GM18868 (cell line): ENCODE results near the gene ADCY2.
A peak's percentile ranks its signal among the peaks of the same experiment; 100 is the strongest.

ENCODE experiments used
- ATAC-seq: cut with Tn5 transposase; IDR thresholded peaks from one replicate; pipeline ENCODE4 v1.9.1; 2021; ENCODE audit warnings: mild to moderate bottlenecking, moderate library complexity; ENCODE audit not compliant: unreplicated experiment

The ADCY2 gene

DNA sequence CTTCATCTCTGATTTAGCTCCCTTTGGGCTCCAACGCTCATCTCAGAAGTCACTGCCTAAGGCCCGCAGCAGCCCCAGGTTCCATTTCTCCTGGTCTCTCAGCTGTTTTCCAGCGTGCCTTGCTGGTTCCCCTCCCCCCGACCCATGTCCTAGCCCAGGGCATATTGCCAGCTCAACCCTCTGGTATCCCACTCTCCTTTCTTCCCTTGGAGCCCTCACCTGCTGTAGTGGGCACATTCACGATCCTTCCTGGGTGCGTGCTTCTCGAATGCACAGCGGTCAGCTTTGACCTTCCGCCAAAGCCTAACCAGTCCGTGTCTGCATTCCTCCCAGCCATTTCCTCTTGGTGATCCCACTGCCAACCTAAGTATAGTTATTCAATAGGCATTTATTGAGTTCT lies 418.9 kb downstream of the ADCY2 start:
- no peak for ATAC-seq

DNA sequence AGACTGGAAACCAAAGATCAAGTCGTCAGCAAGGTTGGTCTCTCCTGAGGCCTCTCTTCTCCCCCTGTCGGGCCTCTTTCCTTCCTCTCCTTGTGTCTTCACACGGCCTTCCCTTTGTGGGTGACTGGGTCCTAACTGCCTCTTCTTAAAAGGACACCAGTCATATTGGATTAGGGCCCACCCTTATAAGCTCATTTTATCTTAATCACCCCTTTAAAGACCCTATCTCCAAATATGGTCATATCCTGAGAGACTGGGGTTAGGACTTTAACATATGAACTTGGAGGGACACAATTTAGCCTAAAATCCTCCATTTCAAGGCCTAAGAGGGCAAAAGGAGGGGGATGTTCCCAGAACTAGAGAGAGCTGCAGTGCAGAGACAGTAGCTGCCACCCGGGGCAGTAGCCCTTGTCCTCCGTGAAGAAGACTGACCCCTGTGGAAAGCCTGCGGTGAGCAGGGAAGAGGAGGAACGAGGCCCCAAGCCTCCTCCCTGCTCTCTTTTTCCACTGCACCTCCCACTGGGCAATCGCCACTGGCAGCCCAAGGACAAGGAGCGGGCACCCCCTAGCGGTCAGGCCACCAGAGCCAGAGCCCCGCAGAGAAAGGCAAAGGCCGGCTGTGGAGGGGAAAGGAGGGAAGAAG lies 420.1 kb downstream of the ADCY2 start:
- ATAC-seq = peak; percentile 86

DNA sequence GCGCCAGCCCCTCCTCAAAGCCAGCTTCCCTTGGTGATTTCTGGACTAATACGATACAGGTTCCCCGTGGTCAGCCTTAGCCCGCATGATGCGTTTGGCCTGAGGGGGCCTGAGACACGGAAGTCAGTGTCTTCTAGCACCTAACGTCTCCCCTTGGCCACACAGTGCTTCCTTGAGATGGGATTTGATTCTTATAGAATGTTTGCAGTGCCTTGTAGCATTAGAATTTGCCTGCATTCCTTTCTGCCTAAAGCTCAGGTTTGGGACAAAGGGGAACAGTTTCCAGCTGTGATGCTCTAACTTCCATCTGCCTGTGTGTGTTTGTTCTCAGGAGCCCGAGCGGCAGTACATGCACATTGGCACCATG lies 420.6 kb downstream of the ADCY2 start:
- ATAC-seq = no peak

- no peak for ATAC-seq
These were observed 426.5 kb downstream of the ADCY2 start for GRCh38 chr5:7822449-7822848.

- no peak for ATAC-seq
These were observed 427.7 kb downstream of the ADCY2 start for GRCh38 chr5:7823594-7823993.

DNA sequence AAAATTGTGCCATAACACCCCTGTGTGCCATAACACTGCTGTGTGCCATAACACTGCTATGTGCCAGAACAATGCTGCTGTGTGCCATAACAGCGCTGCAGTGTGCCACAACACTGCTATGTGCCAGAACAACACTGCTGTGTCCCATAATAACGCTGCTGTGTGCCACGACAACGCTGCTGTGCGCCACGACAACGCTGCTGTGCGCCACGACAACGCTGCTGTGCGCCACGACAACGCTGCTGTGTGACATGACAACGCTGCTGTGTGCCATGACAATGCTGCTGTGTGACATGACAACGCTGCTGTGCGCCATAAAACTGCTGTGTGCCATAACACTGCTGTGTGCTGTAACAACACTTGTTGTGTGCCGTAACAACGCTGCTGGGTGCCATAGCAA lies 429.1 kb downstream of the ADCY2 start:
- no peak for ATAC-seq

DNA sequence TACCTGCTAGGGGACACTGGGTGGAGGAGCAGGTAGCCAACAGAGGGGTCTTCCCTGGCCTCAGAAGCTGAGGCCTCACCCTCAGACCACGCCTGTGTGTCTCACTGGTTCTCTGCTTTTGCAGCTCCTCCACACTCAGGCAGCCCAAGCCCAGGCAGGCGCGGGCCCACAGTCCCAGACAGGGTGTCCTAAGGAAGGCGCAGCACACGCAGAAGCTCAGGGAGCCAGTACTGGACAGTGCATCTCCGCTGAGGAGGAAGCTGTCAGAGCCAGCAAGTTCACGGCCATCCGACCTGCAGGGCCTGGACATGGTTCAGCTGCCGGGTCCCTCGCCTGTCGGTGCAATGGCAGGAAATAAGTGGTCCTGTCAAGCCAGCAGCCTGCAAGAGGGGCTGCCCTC lies 429.7 kb downstream of the ADCY2 start:
- ATAC-seq = no peak

- ATAC-seq = no peak
These were observed 431.7 kb downstream of the ADCY2 start for GRCh38 chr5:7827610-7828009.

GRCh38 chr5:7828269-7828668 lies 432.3 kb downstream of the ADCY2 start:
- ATAC-seq = no peak

DNA sequence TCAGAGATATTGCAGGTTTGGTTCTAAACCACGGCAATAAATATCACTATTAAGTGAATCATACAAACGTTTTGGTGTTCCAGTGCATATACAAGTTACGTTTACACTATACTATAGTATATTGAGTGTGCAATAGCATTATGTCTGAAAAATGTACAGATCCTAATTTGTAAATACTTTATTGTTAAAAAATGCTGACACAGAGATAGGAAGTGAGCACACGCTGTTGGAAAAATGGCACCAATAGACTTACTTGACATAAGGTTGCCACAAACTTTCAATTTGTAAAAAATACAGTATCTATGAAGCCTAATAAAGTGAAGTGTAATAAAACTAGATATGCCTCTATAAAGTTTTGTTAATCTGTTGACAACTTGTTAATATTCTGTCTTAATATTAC lies 439.0 kb downstream of the ADCY2 start:
- ATAC-seq = no peak

GRCh38 chr5:7837403-7837802 lies 441.5 kb downstream of the ADCY2 start:
- no peak for ATAC-seq

DNA sequence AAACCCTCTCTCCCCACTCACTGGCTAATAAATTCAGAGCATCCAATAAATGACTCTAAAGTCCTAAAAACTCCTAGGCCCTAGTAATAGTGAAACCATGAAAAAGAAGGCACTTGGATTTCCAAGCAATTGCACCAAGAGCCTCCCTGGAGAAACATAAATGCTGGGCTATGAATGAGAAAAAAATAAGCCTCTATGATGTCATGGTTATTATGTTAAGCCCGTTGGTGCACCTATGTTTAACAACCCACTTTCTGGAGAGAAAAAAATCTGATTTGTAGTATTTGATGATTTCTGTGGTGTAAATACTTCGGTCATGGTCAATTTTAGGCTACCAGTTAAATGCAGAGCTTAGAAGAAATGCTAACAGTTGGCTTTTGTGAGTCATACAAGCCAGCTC lies 446.6 kb downstream of the ADCY2 start:
- ATAC-seq = no peak

GRCh38 chr5:7844901-7845300 lies 449.0 kb downstream of the ADCY2 start:
- no peak for ATAC-seq

DNA sequence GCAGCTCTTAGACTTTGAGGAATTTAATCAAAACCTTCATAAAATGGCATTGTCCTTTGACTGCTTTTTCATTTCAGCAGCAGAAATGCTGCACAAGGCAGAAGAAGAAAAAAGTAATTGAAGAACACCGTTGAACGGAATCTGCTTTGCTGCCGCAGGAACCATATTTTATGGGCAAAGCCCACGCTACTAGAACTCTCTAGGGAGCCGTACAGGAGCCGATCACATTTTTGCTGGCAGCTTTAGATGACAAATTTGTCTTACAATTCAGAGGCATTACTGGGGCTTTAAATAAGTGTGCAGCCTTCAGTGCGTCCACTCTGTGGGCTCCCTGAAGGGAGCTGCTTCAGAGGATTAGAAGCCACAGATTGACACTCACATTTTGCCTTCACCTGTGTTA lies 449.6 kb downstream of the ADCY2 start:
- no peak for ATAC-seq

DNA sequence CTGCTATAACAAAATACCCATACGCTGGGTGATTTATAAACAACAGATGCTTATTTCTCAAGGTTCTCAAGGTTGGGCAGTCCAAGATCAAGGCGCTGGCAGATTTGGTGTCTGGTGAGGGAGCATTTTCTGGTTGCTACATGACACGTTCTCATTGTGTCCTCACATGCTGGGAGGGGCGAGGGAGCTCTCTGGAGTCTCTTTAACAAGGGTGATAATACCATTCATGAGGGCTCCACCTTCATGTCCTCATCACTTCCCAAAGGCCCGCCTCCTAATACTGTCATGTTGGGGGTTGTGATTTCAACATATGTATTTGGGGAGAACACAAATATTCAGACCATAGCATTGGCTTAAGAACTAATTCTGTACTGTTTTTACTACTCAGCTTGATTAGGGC lies 450.4 kb downstream of the ADCY2 start:
- ATAC-seq = no peak

- ATAC-seq = no peak
These were observed 452.4 kb downstream of the ADCY2 start for GRCh38 chr5:7848296-7848695.

- ATAC-seq = no peak
These were observed 453.9 kb downstream of the ADCY2 start for GRCh38 chr5:7849681-7850394.

DNA sequence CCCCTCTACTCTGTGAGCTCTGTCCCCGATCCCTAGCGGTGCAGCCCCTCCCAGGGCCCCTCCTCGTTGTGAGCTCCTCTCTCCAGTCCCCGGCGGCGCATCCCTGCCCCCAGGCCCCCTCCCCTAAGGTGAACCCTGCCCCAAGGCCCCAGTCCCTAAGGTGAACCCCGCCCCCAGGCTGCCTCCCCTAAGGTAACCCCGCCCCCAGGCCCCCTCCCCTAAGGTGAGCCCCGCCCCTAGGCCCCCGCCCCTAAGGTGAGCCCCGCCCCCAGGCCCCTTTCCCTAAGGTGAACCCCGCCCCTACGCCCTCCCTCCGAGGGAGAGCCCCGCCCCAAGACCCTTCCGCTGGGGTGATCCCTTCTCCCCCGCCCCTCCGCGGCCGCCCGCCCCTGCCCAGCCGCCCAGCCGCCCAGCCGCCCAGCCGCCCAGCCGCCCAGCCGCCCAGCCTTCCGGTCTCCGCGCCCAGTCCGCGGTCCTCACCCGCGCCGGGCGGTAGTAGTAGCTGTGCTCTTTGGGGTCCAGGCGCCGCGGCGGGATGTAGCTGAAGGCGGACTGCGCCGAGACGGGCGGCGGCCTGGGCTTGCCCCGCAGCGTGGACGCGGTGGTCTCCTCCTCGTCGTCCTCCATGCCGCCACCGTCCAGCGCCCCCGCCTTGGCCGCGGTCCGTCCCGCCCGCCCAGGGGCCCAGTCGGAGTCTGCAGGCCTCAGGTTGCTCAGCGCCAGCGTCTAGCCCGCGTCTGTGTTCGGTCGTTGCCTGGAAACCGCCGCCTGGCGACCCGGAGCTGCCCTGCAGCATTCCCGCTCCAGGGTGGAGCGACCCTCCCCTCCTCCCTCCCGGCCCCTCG lies 454.7 kb downstream of the ADCY2 start, which contains the start of gene CFAP90:
Gene CFAP90 (minus strand): TSS at position 739 of the 845 bp plus-strand sequence. CDS start 112 bp downstream, at position 627.
- no peak for ATAC-seq

DNA sequence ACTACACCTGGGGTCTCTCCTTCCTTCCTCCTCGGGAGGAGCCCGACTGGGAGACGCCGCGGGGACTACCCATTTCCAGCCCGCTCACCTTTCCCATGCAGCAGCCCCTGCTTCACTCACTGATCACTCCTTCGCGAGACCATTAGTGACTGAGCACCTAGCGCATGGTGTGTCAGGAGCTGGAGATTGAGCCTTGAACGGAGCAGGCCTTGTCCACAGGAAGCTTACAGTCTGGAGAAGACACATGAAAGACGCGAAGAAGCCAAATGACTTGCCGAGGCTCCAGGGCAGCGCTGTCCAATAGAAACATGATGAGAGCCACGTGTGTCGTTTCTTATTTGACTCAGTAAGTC lies 455.3 kb downstream of the ADCY2 start:
- no peak for ATAC-seq

- no peak for ATAC-seq
These were observed 455.8 kb downstream of the ADCY2 start for GRCh38 chr5:7851617-7852289.

DNA sequence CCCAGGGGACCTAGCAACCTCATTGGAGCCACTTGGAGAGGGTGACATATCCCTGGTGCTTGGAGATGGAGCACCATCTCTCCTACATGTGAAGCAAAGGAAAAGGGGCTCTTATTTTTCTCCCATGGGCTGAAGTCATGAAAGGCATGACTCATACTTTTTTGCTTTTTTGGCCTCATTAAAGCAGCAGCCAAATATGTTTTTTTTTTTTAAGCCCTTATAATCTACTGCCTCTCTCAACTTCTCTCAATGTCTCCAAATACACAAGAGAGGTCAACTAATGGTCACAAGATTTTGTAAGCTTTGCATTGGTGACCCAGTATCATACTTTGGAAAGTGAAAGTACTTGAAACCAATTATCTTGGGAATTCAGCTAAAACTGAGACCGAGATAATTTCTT lies 456.6 kb downstream of the ADCY2 start:
- peak; percentile 52 for ATAC-seq
